ENCODE measurements around the gene IL26.

DNA sequence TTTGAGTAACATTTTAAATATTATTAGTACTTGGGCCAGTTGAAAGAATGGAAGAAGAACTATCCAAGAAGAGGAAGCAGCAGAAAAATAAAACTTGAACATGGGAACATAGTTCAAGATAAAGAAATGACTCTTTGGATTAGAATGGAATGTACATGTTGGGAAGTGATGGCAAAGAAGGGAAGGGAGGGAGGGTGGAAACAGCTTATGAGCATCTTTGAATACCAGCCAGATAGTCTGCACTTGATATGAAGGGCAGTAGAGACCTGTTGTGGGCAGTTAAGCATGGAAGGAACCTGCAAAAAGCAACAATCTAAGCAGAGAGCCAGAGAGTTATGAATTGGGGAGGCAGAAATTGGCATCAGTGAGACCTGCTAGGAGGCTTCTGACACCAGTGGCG, 37.8 kb upstream of the IL26 start:
- TF ChIP-seq POLR2AphosphoS5 (IDR thresholded peaks at IDR 0.05; ENCODE audit: low read depth, low read length), result no peak
- TF ChIP-seq, protein P1, sequence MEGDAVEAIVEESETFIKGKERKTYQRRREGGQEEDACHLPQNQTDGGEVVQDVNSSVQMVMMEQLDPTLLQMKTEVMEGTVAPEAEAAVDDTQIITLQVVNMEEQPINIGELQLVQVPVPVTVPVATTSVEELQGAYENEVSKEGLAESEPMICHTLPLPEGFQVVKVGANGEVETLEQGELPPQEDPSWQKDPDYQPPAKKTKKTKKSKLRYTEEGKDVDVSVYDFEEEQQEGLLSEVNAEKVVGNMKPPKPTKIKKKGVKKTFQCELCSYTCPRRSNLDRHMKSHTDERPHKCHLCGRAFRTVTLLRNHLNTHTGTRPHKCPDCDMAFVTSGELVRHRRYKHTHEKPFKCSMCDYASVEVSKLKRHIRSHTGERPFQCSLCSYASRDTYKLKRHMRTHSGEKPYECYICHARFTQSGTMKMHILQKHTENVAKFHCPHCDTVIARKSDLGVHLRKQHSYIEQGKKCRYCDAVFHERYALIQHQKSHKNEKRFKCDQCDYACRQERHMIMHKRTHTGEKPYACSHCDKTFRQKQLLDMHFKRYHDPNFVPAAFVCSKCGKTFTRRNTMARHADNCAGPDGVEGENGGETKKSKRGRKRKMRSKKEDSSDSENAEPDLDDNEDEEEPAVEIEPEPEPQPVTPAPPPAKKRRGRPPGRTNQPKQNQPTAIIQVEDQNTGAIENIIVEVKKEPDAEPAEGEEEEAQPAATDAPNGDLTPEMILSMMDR (IDR thresholded peaks at IDR 0.05), result no peak
- TF ChIP-seq, protein P2, sequence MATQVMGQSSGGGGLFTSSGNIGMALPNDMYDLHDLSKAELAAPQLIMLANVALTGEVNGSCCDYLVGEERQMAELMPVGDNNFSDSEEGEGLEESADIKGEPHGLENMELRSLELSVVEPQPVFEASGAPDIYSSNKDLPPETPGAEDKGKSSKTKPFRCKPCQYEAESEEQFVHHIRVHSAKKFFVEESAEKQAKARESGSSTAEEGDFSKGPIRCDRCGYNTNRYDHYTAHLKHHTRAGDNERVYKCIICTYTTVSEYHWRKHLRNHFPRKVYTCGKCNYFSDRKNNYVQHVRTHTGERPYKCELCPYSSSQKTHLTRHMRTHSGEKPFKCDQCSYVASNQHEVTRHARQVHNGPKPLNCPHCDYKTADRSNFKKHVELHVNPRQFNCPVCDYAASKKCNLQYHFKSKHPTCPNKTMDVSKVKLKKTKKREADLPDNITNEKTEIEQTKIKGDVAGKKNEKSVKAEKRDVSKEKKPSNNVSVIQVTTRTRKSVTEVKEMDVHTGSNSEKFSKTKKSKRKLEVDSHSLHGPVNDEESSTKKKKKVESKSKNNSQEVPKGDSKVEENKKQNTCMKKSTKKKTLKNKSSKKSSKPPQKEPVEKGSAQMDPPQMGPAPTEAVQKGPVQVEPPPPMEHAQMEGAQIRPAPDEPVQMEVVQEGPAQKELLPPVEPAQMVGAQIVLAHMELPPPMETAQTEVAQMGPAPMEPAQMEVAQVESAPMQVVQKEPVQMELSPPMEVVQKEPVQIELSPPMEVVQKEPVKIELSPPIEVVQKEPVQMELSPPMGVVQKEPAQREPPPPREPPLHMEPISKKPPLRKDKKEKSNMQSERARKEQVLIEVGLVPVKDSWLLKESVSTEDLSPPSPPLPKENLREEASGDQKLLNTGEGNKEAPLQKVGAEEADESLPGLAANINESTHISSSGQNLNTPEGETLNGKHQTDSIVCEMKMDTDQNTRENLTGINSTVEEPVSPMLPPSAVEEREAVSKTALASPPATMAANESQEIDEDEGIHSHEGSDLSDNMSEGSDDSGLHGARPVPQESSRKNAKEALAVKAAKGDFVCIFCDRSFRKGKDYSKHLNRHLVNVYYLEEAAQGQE (IDR thresholded peaks at IDR 0.05; ENCODE audit: insufficient read depth in 1 of 2, low read depth in 2 of 2, low read length in 1 of 2), result no peak
- no peak for TF ChIP-seq SIN3A (IDR thresholded peaks at IDR 0.05; ENCODE audit: borderline replicate concordance, insufficient read depth, low read depth, low read length)
- no peak for TF ChIP-seq TCF7L2 (IDR thresholded peaks at IDR 0.05; ENCODE audit: low read depth, low read length)
